Measurements from ENCODE around the gene ARMH2. TPM values are rescaled to one million over a fixed set of nuclear protein-coding genes. Genes with fewer than 3 reads are reported as not detected.

Gene ARMH2
- total RNA-seq, 4 donors from 2014 or later, result not detected

DNA sequence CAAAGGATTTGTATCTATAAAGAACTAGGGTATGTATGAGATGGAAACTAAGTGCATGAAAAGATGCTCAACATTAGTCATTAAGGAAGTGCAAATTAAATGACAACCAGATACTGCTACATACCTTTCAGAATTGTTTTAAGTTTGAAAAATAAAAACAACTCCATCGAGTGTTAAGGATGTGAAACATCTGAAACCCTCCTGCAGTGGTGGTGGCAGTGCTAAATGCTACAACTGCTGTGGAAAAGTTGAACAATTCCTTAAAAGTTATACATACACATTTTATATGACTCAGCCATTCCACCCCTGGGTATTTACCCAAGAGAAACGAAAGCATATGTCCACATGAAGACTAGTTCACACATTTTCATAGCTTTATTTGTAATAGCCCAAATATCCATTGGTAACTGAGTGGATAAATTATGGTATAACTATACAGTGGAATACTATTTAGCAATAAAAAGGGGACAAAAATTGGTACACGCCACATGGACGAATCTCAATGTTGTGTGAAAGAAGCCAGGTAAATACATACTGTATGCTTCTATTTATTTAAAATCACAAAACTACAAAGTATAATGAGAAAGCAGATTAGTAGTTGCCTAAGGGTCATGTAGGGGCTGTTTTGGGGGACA, 10.6 kb downstream of the ARMH2 start:
- no peak for DNase-seq
- H3K4me3 ChIP-seq, result no peak overlapping the region
- no peaks in the 10 kb centered on the region for H3K9me3 ChIP-seq
- H3K27ac ChIP-seq, result no peak overlapping the region
- no peaks in the 10 kb centered on the region for H3K4me1 ChIP-seq
- no peak for TF ChIP-seq POLR2A (IDR thresholded peaks at IDR 0.05)
- TF ChIP-seq, protein P1, sequence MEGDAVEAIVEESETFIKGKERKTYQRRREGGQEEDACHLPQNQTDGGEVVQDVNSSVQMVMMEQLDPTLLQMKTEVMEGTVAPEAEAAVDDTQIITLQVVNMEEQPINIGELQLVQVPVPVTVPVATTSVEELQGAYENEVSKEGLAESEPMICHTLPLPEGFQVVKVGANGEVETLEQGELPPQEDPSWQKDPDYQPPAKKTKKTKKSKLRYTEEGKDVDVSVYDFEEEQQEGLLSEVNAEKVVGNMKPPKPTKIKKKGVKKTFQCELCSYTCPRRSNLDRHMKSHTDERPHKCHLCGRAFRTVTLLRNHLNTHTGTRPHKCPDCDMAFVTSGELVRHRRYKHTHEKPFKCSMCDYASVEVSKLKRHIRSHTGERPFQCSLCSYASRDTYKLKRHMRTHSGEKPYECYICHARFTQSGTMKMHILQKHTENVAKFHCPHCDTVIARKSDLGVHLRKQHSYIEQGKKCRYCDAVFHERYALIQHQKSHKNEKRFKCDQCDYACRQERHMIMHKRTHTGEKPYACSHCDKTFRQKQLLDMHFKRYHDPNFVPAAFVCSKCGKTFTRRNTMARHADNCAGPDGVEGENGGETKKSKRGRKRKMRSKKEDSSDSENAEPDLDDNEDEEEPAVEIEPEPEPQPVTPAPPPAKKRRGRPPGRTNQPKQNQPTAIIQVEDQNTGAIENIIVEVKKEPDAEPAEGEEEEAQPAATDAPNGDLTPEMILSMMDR (IDR thresholded peaks at IDR 0.05), result no peak
- intact Hi-C loops (cut with DNase I; ENCODE audit: low total_unique reads), result no loop called here
- H3K36me3 ChIP-seq, result no peaks in the 10 kb centered on the region
- H3K27me3 ChIP-seq, result no peaks in the 10 kb centered on the region

DNA sequence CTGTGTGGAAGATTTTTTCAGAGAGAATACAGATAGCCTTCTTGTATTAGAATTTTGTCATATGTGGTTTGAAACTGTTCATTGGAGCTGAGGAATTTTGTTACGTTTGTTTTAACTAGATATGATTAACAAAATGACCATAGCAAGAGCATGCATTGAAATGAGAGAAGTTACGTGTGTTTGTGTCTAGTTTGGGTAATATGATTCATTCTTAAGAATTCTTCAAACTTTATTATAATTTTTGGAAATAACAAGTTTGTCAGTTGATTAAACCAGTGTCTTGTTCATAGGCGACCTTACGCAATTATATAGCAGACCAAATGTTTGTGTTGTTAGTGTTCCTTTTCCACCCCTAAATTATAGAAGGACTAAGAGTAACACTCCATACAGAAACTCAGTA, 18.5 kb downstream of the ARMH2 start:
- intact Hi-C loops (cut with DNase I; ENCODE audit: low total_unique reads), result no loop called here
- Histone ChIP-seq H3K9me3 (no peaks in the 10 kb centered on the region), H3K27me3 (no peaks in the 10 kb centered on the region), H3K4me3 (no peak overlapping the region), H3K4me1 (no peaks in the 10 kb centered on the region), H3K27ac (no peak overlapping the region), H3K36me3 (no peaks in the 10 kb centered on the region)
- DNase-seq, result no peak
- TF ChIP-seq, protein P1 (IDR thresholded peaks at IDR 0.05), result no peak
- TF ChIP-seq POLR2A (IDR thresholded peaks at IDR 0.05), result no peak

GRCh38 chr6:24779416-24780016, 19.2 kb downstream of the ARMH2 start:
- Histone ChIP-seq H3K4me3 (no peak overlapping the region), H3K36me3 (no peaks in the 10 kb centered on the region), H3K27me3 (no peaks in the 10 kb centered on the region), H3K27ac (no peak overlapping the region), H3K9me3 (no peaks in the 10 kb centered on the region), H3K4me1 (no peaks in the 10 kb centered on the region)
- DNase-seq, result no peak
- intact Hi-C loops (cut with DNase I; ENCODE audit: low total_unique reads), result no loop called here
- TF ChIP-seq POLR2A (IDR thresholded peaks at IDR 0.05), result no peak
- TF ChIP-seq, protein P1 (IDR thresholded peaks at IDR 0.05), result no peak

DNA sequence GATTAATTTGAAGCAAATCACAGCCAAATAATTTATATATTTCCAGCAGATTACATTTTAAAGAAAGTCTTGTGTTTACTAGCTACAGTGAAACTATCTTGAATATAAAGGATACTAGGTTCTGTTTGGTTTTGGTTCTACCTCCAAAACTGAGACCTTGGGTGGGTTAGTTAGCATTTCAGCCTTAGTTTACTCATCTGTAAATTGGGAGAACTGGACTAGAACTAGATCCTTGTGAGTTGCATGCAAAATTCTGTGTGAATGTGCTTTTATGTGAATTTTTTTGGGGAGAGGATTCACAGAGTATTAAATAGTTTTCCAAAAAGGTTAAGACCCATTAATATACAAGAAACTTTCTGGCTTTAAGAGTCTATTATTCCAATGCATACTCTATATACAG, 19.8 kb downstream of the ARMH2 start:
- Histone ChIP-seq H3K27me3 (no peaks in the 10 kb centered on the region), H3K36me3 (no peaks in the 10 kb centered on the region), H3K4me3 (no peak overlapping the region), H3K27ac (no peak overlapping the region), H3K9me3 (no peaks in the 10 kb centered on the region), H3K4me1 (no peaks in the 10 kb centered on the region)
- DNase-seq, result no peak
- intact Hi-C loops (cut with DNase I; ENCODE audit: low total_unique reads), result no loop called here
- TF ChIP-seq POLR2A (IDR thresholded peaks at IDR 0.05), result no peak
- TF ChIP-seq, protein P1 (IDR thresholded peaks at IDR 0.05), result no peak

DNA sequence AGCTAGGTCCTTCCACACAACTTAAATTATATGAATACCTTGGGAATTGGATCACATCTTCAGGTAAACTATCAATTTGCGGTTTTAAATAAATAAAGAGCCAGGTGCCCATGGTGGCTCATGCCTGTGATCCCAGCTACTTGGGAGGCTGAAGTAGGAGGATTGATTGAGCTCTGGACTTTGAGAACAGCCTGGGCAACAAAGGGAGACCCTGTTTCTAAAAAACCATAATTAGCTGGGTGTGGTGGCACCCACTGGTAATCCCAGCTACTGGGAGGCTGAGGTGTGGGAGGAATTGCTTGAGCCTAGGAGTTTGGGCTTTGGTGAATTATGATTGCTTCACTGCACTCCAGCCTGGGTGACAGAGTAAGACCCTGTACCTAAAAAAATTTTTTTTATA, 20.6 kb downstream of the ARMH2 start:
- no peak for DNase-seq
- no peaks in the 10 kb centered on the region for H3K4me1 ChIP-seq
- H3K36me3 ChIP-seq, result no peaks in the 10 kb centered on the region
- no peak overlapping the region for H3K27ac ChIP-seq
- H3K4me3 ChIP-seq, result no peak overlapping the region
- no peaks in the 10 kb centered on the region for H3K9me3 ChIP-seq
- H3K27me3 ChIP-seq, result no peaks in the 10 kb centered on the region
- intact Hi-C loops (cut with DNase I; ENCODE audit: low total_unique reads), result no loop called here
- no peak for TF ChIP-seq POLR2A (IDR thresholded peaks at IDR 0.05)
- TF ChIP-seq, protein P1 (IDR thresholded peaks at IDR 0.05), result no peak
